ENCODE data around the gene ALLC.

DNA sequence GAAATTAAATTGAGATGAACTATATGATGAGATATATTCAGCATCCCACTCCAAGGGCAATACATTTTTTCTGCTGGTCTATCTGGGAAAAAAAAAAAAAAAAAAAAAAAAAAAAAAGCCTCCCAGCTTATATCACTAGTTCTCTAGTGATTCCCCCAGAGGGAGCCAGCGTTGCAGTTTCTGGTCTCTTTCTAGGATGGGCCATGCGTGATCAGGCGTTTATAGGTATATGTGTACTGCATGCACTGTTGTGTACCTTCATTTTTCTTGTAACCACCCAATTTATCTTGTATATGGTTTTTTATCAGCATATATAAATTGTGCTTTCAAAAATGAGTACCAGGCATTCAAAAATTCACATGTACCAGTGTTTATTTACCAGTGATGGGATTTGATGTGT is 80.5 kb downstream of the ALLC start:
- TF ChIP-seq, protein P1, sequence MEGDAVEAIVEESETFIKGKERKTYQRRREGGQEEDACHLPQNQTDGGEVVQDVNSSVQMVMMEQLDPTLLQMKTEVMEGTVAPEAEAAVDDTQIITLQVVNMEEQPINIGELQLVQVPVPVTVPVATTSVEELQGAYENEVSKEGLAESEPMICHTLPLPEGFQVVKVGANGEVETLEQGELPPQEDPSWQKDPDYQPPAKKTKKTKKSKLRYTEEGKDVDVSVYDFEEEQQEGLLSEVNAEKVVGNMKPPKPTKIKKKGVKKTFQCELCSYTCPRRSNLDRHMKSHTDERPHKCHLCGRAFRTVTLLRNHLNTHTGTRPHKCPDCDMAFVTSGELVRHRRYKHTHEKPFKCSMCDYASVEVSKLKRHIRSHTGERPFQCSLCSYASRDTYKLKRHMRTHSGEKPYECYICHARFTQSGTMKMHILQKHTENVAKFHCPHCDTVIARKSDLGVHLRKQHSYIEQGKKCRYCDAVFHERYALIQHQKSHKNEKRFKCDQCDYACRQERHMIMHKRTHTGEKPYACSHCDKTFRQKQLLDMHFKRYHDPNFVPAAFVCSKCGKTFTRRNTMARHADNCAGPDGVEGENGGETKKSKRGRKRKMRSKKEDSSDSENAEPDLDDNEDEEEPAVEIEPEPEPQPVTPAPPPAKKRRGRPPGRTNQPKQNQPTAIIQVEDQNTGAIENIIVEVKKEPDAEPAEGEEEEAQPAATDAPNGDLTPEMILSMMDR (conservative IDR thresholded peaks at IDR 0.05; ENCODE audit: low read depth in 2 of 2) = peak; percentile 51 to 63
- TF ChIP-seq ETS1 (IDR thresholded peaks at IDR 0.05) (no peak), EZH2 (IDR thresholded peaks at IDR 0.05; ENCODE audit: low read depth, unreplicated experiment) (no peak), POLR2AphosphoS5 (IDR thresholded peaks at IDR 0.05; ENCODE audit: low read depth) (no peak), NANOG (IDR thresholded peaks at IDR 0.05; ENCODE audit: borderline replicate concordance) (no peak), EZH2phosphoT487 (IDR thresholded peaks at IDR 0.05; ENCODE audit: unreplicated experiment) (no peak), REST (IDR thresholded peaks at IDR 0.05; ENCODE audit: unreplicated experiment) (no peak), CREB1 (CRISPR knock-in tag; IDR thresholded peaks at IDR 0.05; ENCODE audit: low read depth) (no peak), ZNF331 (CRISPR knock-in tag; IDR thresholded peaks at IDR 0.05; ENCODE audit: low read depth) (no peak)

Measured in GM23338 (cell line).